Mesodermal cell (in vitro differentiated cells): Measurements from ENCODE around the gene RHOBTB3.
"Not testable (repeated sequence)": the region's sequence is repeated elsewhere in the genome, so short reads cannot be mapped to it uniquely, and the experiment has no call there.

Experiments used
- H3K27ac ChIP-seq: 2 replicates; pipeline ENCODE4 v1.7.0; 2013; ENCODE audit warnings: mild to moderate bottlenecking, low read depth, low read length, moderate library complexity; ENCODE audit not compliant: severe bottlenecking
- H3K36me3 ChIP-seq: 2 replicates; pipeline ENCODE4 v1.7.1; 2013; ENCODE audit warnings: mild to moderate bottlenecking, low read length, moderate library complexity; ENCODE audit not compliant: control insufficient read depth, insufficient read depth
- H3K4me1 ChIP-seq: one replicate; pipeline ENCODE4 v1.7.1; 2013; ENCODE audit warnings: mild to moderate bottlenecking, low read length; ENCODE audit not compliant: insufficient read depth, control insufficient read depth, poor library complexity, severe bottlenecking
- H3K4me3 ChIP-seq: 2 replicates; pipeline ENCODE4 v1.7.0; 2013; ENCODE audit warnings: low read length, control low read depth, mild to moderate bottlenecking; ENCODE audit not compliant: insufficient read depth, poor library complexity, severe bottlenecking; ENCODE audit errors: extremely low read depth
- H3K9me3 ChIP-seq: 2 replicates; pipeline ENCODE4 v1.7.1; 2013; ENCODE audit warnings: mild to moderate bottlenecking, low read length, moderate library complexity; ENCODE audit not compliant: control insufficient read depth
- WGBS, 2 experiments: methylation state at CpG; one replicate each; pipeline ENCODE4 v1.1.5; 2013; ENCODE audit warnings: missing lambda C conversion rate in 2 of 2; ENCODE audit not compliant: insufficient coverage in 2 of 2; 5-methylcytosine and 5-hydroxymethylcytosine counted together

Gene RHOBTB3

GRCh38 chr5:95812074-95812471, 80.9 kb downstream of the RHOBTB3 start:
- peak overlapping the region; percentile 61 for H3K27ac ChIP-seq
- peaks cover 36% of the 10 kb centered on the region for H3K4me1 ChIP-seq
- H3K4me3 ChIP-seq = no peak overlapping the region
- H3K9me3 ChIP-seq = no peaks in the 10 kb centered on the region
- 52% methylated on average over 6 of the region's 6 CpGs for WGBS, 2 experiments
- H3K36me3 ChIP-seq = peaks cover 45% of the 10 kb centered on the region

GRCh38 chr5:95813035-95813434, 81.9 kb downstream of the RHOBTB3 start:
- Histone ChIP-seq H3K36me3 (peaks cover 41% of the 10 kb centered on the region), H3K4me1 (peaks cover 46% of the 10 kb centered on the region)
- 100% methylated on average over 5 of the region's 8 CpGs for WGBS, 2 experiments
- H3K9me3 ChIP-seq, H3K4me3 ChIP-seq, H3K27ac ChIP-seq: not testable (repeated sequence)

- Histone ChIP-seq H3K36me3 (peaks cover 46% of the 10 kb centered on the region), H3K4me1 (peaks cover 43% of the 10 kb centered on the region), H3K4me3 (no peak overlapping the region), H3K27ac (no peak overlapping the region), H3K9me3 (no peaks in the 10 kb centered on the region)
- WGBS, 2 experiments = 89 to 98% methylated on average over 3 to 4 of the region's 4 CpGs
Observed at GRCh38 chr5:95815155-95815729, 84.1 kb downstream of the RHOBTB3 start.

- Histone ChIP-seq H3K4me1 (peaks cover 41% of the 10 kb centered on the region), H3K36me3 (peaks cover 48% of the 10 kb centered on the region), H3K4me3 (no peak overlapping the region), H3K27ac (no peak overlapping the region), H3K9me3 (no peaks in the 10 kb centered on the region)
- 96% methylated on average over 7 of the region's 8 CpGs for WGBS, 2 experiments
Observed at GRCh38 chr5:95816341-95816740, 85.2 kb downstream of the RHOBTB3 start.

- peaks cover 48% of the 10 kb centered on the region for H3K36me3 ChIP-seq
- H3K9me3 ChIP-seq = no peaks in the 10 kb centered on the region
- 90 to 100% methylated on average over 2 to 3 of the region's 4 CpGs for WGBS, 2 experiments
- H3K4me3 ChIP-seq = no peak overlapping the region
- H3K4me1 ChIP-seq = peaks cover 41% of the 10 kb centered on the region
- H3K27ac ChIP-seq = no peak overlapping the region
Observed at GRCh38 chr5:95816776-95817175, 85.6 kb downstream of the RHOBTB3 start.

- H3K36me3 ChIP-seq = peaks cover 48% of the 10 kb centered on the region
- peak overlapping the region; percentile 2 for H3K27ac ChIP-seq
- no peak overlapping the region for H3K4me3 ChIP-seq
- no peaks in the 10 kb centered on the region for H3K9me3 ChIP-seq
- peaks cover 34% of the 10 kb centered on the region for H3K4me1 ChIP-seq
- 61 to 84% methylated on average over 8 to 9 of the region's 12 CpGs for WGBS, 2 experiments
Observed at GRCh38 chr5:95817430-95817829, 86.3 kb downstream of the RHOBTB3 start.

- H3K9me3 ChIP-seq = no peaks in the 10 kb centered on the region
- H3K27ac ChIP-seq = no peak overlapping the region
- peaks cover 42% of the 10 kb centered on the region for H3K36me3 ChIP-seq
- H3K4me1 ChIP-seq = peaks cover 36% of the 10 kb centered on the region
- WGBS, 2 experiments = 83 to 88% methylated on average over 11 to 13 of the region's 14 CpGs
- no peak overlapping the region for H3K4me3 ChIP-seq
Observed at GRCh38 chr5:95818181-95819147, 87.3 kb downstream of the RHOBTB3 start.

- H3K36me3 ChIP-seq = peaks cover 15% of the 10 kb centered on the region
- peaks cover 53% of the 10 kb centered on the region for H3K4me1 ChIP-seq
- no peaks in the 10 kb centered on the region for H3K9me3 ChIP-seq
- H3K27ac ChIP-seq = peak overlapping the region; percentile 92
- 76 to 95% methylated on average over 3 to 8 of the region's 9 CpGs for WGBS, 2 experiments
- peak overlapping the region; percentile 72 for H3K4me3 ChIP-seq
Observed at GRCh38 chr5:95821110-95822021, 90.2 kb downstream of the RHOBTB3 start.

- H3K4me3 ChIP-seq = peak overlapping the region; percentile 72
- 1 to 2% methylated on average over 9 to 19 of the region's 19 CpGs for WGBS, 2 experiments
- H3K36me3 ChIP-seq = peaks cover 7% of the 10 kb centered on the region
- peak overlapping the region; percentile 92 for H3K27ac ChIP-seq
- H3K4me1 ChIP-seq = peaks cover 51% of the 10 kb centered on the region
- H3K9me3 ChIP-seq = no peaks in the 10 kb centered on the region
Observed at GRCh38 chr5:95822043-95822541, 91.0 kb downstream of the RHOBTB3 start.

GRCh38 chr5:95822542-95823181, 91.5 kb downstream of the RHOBTB3 start, which contains the start of gene GLRX:
TSS of gene GLRX (minus strand) at chr5:95822726. CDS start at chr5:95822662, 64 bp downstream.
- no peaks in the 10 kb centered on the region for H3K9me3 ChIP-seq
- peaks cover 7% of the 10 kb centered on the region for H3K36me3 ChIP-seq
- H3K4me1 ChIP-seq = peaks cover 46% of the 10 kb centered on the region
- peak within 1 kb of the TSS; percentile 92 for H3K27ac ChIP-seq
- peak within 1 kb of the TSS; percentile 72 for H3K4me3 ChIP-seq
- 0 to 1% methylated on average over 4 to 8 of the region's 8 CpGs for WGBS, 2 experiments
